ENCODE data around the gene PCNX1. TPM values are rescaled to one million over a fixed set of nuclear protein-coding genes. Genes with fewer than 3 reads are reported as not detected.
"Not testable (repeated sequence)": the region's sequence is repeated elsewhere in the genome, so short reads cannot be mapped to it uniquely, and the experiment has no call there.

The PCNX1 gene
- total RNA-seq, 1 donor from 2014 or later, result 56.0 TPM

DNA sequence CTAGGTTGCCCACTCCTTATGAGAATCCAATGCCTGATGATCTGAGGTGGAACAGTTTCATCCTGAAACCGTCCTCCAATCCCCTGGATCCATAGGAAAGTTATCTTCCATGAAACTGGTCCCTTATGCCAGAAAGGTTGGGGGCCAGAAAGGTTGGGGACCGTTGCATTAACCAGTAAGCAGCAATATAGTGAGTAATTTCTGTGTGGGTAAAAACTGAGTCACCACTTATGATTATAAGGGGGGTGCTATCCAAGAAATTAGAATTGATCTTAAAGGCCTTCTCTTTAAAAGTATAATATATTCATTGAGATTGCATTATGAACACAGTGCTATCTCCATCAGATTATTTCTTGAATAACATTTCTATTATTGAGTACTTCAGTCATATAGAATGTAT is 97.2 kb downstream of the PCNX1 start:
- Mint-ChIP-seq H3K4me1 (peaks cover 24% of the 10 kb centered on the region), H3K27ac (no peak overlapping the region), H3K27me3 (no peaks in the 10 kb centered on the region), H3K9me3 (no peaks in the 10 kb centered on the region), H3K4me3 (no peak overlapping the region), H3K36me3 (ENCODE audit: low read depth) (peaks cover 23% of the 10 kb centered on the region)
- no peak for DNase-seq
- intact Hi-C loops (cut with micrococcal nuclease), result no loop called here

DNA sequence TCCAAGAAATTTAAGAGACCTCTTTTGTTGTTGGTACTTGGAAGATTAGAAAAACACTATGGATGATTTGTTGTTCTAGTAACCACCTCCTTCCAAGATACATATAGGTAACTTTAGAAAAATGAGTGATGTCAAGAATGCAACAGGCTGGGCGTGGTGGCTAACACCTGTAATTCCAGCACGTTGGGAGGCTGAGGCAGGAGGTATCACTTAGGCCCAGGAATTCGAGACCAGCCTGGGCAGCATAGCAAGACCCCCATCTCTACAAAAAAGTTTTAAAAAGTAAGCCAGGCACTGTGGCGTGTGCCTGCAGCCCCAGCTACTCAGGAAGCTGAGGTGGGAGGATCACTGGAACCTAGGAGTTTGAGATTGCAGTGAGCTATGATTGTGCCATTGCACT is 97.8 kb downstream of the PCNX1 start:
- no peaks in the 10 kb centered on the region for H3K27me3 Mint-ChIP-seq
- no peak overlapping the region for H3K27ac Mint-ChIP-seq
- peaks cover 23% of the 10 kb centered on the region for H3K36me3 Mint-ChIP-seq (ENCODE audit: low read depth)
- H3K4me1 Mint-ChIP-seq, result peaks cover 20% of the 10 kb centered on the region
- H3K4me3 Mint-ChIP-seq, result no peak overlapping the region
- no peak for DNase-seq
- H3K9me3 Mint-ChIP-seq, result no peaks in the 10 kb centered on the region
- intact Hi-C loops (cut with micrococcal nuclease), result no loop called here

DNA sequence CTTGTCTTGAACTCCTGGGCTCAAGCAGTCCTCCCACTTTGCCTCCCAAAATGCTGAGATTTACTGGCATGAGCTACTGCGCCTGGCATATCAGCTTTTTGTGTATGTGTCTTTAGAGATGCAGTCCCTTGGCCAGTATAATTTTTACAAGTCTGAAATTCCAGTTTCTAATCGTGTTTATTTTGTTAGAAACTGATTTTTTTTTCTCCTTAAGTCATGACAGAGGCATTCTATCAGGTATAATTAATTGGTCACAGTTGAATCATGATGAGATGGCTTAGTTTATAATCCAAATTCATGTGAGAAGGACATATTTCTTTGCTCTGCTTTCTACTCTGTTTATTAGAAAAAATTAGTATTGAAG is 98.9 kb downstream of the PCNX1 start:
- no peaks in the 10 kb centered on the region for H3K27me3 Mint-ChIP-seq
- H3K9me3 Mint-ChIP-seq, result no peaks in the 10 kb centered on the region
- H3K36me3 Mint-ChIP-seq (ENCODE audit: low read depth), result peaks cover 25% of the 10 kb centered on the region
- intact Hi-C loops (cut with micrococcal nuclease), result no loop called here
- H3K4me3 Mint-ChIP-seq, result no peak overlapping the region
- no peak overlapping the region for H3K27ac Mint-ChIP-seq
- DNase-seq, result no peak
- H3K4me1 Mint-ChIP-seq, result peaks cover 20% of the 10 kb centered on the region

DNA sequence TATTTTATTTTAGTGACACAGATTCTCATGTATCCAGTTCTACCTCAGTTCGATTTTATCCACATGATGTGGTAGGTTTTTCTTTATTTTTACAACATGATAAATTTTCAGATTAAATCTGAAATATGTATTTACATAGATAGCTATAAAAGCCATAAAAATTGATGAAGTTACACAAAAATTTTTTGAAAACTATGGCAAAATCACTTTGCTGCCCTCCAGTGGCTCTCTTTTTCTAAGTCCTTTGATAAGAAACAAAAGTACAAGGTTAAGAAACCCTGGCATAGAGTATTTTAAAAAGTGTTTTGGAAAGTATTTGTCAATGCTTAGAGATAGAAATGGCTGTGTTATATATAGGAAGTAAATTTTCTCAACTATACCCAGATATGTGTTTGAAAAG is 104.2 kb downstream of the PCNX1 start:
- Mint-ChIP-seq H3K4me1 (peaks cover 5% of the 10 kb centered on the region), H3K27me3 (no peaks in the 10 kb centered on the region), H3K27ac (no peak overlapping the region), H3K9me3 (no peaks in the 10 kb centered on the region), H3K4me3 (no peak overlapping the region), H3K36me3 (ENCODE audit: low read depth) (peaks cover 42% of the 10 kb centered on the region)
- intact Hi-C loops (cut with micrococcal nuclease), result no loop called here
- DNase-seq, result no peak

DNA sequence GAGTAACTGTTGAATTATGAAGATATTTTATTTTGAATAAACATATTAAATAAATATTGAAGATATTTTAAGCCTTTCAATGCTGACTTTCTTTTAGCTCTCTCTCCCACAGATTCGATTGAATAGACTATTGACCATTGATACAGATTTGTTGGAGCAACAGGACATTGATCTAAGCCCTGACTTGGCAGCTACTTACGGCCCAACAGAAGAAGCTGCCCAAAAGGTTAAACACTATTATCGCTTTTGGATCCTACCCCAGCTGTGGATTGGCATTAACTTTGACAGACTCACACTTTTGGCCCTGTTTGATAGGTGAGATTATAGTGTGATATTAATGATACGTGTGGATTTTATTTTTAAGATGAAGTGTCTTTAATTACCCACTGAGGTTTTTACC is 105.6 kb downstream of the PCNX1 start:
- H3K36me3 Mint-ChIP-seq (ENCODE audit: low read depth), result peaks cover 50% of the 10 kb centered on the region
- intact Hi-C loops (cut with micrococcal nuclease), result no loop called here
- H3K27me3 Mint-ChIP-seq, result no peaks in the 10 kb centered on the region
- H3K4me1 Mint-ChIP-seq, result peaks cover 5% of the 10 kb centered on the region
- no peak overlapping the region for H3K27ac Mint-ChIP-seq
- no peak overlapping the region for H3K4me3 Mint-ChIP-seq
- no peak for DNase-seq
- no peaks in the 10 kb centered on the region for H3K9me3 Mint-ChIP-seq

DNA sequence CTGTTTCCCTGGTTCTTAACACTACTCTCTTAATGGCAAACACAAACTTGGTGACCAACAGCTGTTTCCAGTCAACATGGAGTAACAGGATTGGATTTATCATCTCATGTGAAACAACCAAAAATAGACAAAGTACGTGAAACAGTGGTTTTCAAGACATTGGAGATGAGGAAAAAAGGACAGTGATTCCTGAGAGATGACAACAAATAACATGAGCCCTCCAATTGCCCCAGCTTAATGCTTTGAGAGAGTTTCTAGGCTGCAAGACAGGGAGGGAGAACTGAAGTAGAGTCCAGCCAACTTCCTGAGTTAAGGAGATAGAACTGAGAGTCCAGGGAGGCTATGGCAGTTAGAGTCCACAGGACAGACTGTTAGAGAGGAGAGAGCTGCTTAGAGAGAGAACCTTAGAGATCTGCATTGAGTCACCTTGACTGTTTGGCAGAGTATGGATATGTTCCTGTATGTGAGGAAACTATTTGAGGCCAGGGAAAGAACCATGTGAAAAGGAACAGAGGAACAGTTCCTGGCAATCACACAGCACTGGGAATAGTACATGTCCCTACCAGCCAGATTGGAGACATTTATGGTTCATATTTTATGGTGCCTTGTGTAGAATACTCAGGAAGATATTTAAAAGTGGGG is 106.4 kb downstream of the PCNX1 start:
- intact Hi-C loops (cut with micrococcal nuclease), result no loop called here
- Mint-ChIP-seq H3K27ac (peak overlapping the region; percentile 52), H3K9me3 (no peaks in the 10 kb centered on the region), H3K4me3 (no peak overlapping the region), H3K27me3 (no peaks in the 10 kb centered on the region), H3K36me3 (ENCODE audit: low read depth) (peaks cover 50% of the 10 kb centered on the region), H3K4me1 (peaks cover 5% of the 10 kb centered on the region)
- DNase-seq, result no peak

DNA sequence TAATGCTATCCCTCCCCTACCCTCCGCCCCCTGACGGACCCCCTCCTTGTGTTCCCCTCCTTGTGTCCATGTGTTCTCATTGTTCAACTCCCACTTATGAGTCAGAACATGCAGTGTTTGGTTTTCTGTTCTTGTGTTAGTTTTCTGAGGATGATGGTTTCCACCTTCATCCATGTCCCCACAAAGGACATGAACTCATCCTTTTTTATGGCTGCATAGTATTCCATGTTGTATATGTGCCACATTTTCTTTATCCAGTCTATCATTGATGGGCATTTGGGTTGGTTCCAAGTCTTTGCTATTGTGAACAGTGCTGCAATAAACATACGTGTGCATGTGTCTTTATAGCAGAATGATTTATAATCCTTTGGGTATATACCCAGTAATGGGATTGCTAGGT is 112.7 kb downstream of the PCNX1 start:
- H3K27me3 Mint-ChIP-seq, H3K4me3 Mint-ChIP-seq, H3K9me3 Mint-ChIP-seq, H3K27ac Mint-ChIP-seq, DNase-seq: not testable (repeated sequence)
- H3K4me1 Mint-ChIP-seq, result peaks cover 24% of the 10 kb centered on the region
- peaks cover 65% of the 10 kb centered on the region for H3K36me3 Mint-ChIP-seq (ENCODE audit: low read depth)
- intact Hi-C loops (cut with micrococcal nuclease), result loop anchor here (5.0 kb wide), 1 partner anchor 302 kb away; the partner anchor contains the start of gene SIPA1L1

DNA sequence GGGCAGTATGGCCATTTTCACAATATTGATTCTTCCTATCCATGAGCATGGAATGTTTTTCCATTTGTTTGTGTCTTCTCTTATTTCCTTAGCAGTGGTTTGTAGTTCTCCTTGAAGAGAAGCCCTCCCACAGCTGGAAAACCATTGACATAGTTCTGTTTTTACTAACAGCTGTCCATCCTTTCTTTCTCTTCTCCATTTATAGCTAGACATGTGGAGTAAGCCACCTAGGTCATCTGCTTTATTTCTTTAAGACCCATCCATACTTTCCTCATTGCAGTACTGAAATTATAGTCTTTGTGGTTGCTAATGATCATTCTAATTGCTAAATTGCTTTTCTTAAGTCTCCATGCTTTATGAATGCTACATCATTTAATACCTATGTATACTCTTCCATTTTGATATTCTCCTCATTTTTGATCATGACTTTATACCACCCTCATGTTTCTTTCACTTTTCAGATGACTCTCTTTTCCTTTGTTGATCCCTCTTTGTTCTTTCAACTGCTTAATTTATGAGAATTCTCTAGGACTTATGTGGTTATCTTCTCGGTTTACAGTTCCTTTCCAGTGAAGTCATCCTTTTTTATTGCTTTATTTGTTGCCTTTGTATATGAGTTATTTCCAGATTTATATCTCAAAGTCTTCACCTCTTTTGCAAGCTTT is 114.2 kb downstream of the PCNX1 start:
- peak overlapping the region; percentile 85 for H3K27ac Mint-ChIP-seq
- H3K36me3 Mint-ChIP-seq (ENCODE audit: low read depth), result peaks cover 56% of the 10 kb centered on the region
- peaks cover 24% of the 10 kb centered on the region for H3K4me1 Mint-ChIP-seq
- intact Hi-C loops (cut with micrococcal nuclease), result loop anchor here (2.0 to 5.0 kb wide), 2 partner anchors 119 to 301 kb away; partner anchors contain the start of gene SIPA1L1
- DNase-seq, result no peak
- peak overlapping the region; percentile 6 for H3K4me3 Mint-ChIP-seq
- peaks cover 8% of the 10 kb centered on the region for H3K9me3 Mint-ChIP-seq
- H3K27me3 Mint-ChIP-seq, result no peaks in the 10 kb centered on the region

DNA sequence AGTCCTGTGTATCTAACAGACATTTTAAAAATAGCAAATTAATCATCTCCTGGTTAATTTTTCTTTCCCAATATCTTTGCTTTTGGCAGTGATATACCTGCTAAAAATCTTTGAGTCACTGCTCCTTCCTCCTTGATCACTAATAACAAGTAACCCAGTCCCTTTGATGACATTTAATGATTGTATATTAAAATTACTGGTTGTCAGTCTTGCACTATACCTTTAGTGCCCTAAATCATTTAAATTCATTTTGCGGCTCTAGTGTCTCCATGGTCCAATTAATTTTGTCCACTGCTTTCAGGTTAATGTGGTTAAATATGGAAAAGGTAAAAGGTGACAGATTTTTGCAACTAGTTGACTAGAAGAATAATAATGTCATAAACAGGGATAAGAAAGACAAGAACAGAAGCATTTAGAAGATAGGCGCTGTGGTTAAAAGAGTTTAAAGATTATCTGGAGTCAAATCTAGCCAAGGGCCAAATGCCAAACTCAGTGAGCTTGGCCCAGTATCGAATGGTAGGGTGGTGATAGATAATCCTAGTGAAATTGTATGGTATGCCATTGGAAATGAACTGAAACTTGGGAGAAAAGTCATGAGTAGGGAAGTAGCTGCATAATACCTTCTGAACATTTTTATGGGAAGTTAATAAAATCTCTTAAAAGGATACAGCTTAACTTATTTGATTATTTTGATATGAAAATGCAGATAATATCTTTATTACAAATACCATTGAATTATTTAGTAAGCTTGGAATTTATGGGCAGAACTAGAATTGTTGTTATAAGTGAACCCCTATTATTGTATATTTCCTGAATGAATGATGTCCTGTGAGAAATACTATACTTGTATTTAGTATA is 115.0 kb downstream of the PCNX1 start:
- intact Hi-C loops (cut with micrococcal nuclease), result loop anchor here (2.0 to 5.0 kb wide), 2 partner anchors 119 to 300 kb away; partner anchors contain the start of gene SIPA1L1
- H3K27me3 Mint-ChIP-seq, result no peaks in the 10 kb centered on the region
- H3K36me3 Mint-ChIP-seq (ENCODE audit: low read depth), result peaks cover 49% of the 10 kb centered on the region
- H3K9me3 Mint-ChIP-seq, result peaks cover 8% of the 10 kb centered on the region
- no peak overlapping the region for H3K4me3 Mint-ChIP-seq
- DNase-seq, result no peak
- H3K4me1 Mint-ChIP-seq, result peaks cover 24% of the 10 kb centered on the region
- H3K27ac Mint-ChIP-seq, result peak overlapping the region; percentile 85

DNA sequence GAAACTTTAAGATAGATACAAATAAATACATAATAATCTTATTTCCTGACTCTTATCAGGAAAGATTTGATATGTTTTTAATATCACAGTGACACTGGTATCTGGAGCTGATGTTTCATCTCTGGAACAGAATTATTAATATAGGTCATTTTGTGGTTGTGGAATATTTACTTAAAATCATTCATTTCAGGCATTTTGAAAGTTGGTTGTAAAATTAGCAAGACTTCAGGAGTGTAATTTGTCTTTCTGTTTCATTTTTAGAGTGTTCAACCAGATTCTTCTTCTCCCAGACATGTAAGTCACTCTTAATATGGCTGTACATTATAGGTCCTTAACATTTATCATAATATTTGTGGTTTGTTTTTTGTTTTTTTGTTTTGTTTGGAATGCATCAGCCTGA is 115.7 kb downstream of the PCNX1 start:
- intact Hi-C loops (cut with micrococcal nuclease), result loop anchor here (2.0 to 5.0 kb wide), 2 partner anchors 120 to 299 kb away; partner anchors contain the start of gene SIPA1L1
- no peak overlapping the region for H3K27ac Mint-ChIP-seq

DNA sequence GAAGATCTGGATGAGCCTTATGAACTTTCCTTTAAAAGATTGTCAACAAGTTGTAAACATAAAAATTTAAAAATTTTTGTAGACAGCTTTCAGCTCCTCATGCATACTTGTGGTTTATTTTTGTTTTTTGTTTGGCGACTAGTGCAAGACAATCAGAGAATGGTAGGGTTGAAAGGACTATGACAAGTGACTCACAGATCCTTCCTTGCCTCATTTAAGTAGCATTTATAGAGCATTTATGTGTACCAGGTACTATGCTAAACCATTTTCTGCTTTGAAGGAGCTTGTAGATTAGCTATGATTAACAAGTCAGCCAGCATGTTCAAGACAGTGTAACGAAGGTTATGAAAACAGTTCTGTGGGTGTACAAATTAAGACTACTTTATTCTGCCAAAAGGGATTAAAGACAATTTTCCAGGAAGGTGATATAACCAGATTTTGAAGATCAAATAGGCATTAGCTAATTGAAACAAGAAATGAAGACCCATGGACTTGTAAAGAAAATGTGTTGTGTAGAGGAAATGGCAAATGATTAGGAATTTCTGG is 122.0 kb downstream of the PCNX1 start:
- Mint-ChIP-seq H3K27me3 (no peaks in the 10 kb centered on the region), H3K4me3 (no peak overlapping the region), H3K4me1 (no peaks in the 10 kb centered on the region), H3K27ac (no peak overlapping the region), H3K36me3 (ENCODE audit: low read depth) (peaks cover 43% of the 10 kb centered on the region), H3K9me3 (no peaks in the 10 kb centered on the region)
- no peak for DNase-seq
- intact Hi-C loops (cut with micrococcal nuclease), result no loop called here

More for the DNA sequence above, 115.7 kb downstream of the PCNX1 start:
- Mint-ChIP-seq H3K27me3 (no peaks in the 10 kb centered on the region), H3K4me1 (peaks cover 24% of the 10 kb centered on the region), H3K9me3 (peaks cover 8% of the 10 kb centered on the region), H3K36me3 (ENCODE audit: low read depth) (peaks cover 52% of the 10 kb centered on the region), H3K4me3 (no peak overlapping the region)
- DNase-seq, result no peak

DNA sequence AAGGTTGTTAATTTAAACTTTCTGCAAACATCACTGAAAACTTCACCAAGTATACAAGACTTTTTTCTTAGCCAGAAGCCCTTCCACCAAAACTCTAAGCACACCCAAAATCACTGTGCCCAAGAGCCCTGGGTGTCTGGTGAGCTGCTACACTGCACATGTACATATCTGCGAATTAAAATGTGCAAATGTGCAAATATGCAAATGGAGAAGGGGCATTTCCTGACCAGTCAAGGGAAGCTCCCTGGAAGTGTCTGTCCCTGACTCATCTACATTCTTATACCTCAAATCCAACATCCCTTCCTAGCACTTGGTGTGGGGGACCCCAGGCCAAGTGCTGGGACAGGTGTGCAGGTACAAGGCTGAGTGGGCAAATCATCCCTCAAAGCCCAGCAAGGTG is 123.7 kb downstream of the PCNX1 start:
- no peaks in the 10 kb centered on the region for H3K9me3 Mint-ChIP-seq
- no peak overlapping the region for H3K27ac Mint-ChIP-seq
- intact Hi-C loops (cut with micrococcal nuclease), result no loop called here
- no peak overlapping the region for H3K4me3 Mint-ChIP-seq
- peaks cover 50% of the 10 kb centered on the region for H3K36me3 Mint-ChIP-seq (ENCODE audit: low read depth)
- no peaks in the 10 kb centered on the region for H3K27me3 Mint-ChIP-seq
- DNase-seq, result no peak
- no peaks in the 10 kb centered on the region for H3K4me1 Mint-ChIP-seq

DNA sequence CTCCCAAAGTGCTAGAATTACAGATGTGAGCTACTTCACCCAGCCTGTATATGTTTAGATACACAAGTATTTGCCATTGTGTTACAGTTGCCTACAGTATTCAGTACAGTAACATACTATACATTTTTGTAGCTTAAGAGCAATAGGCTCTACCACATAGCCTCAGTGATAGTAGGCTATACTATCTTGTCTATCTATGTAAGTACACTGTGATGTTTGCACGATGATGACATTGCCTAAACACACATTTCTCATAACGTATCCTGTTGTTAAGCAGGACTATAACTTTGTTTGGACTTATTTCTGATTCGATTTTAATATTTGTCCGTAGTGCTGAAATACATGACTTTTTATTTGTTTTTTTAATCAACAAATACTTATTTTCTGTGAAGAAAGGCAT is 129.2 kb downstream of the PCNX1 start:
- H3K4me1 Mint-ChIP-seq, result no peaks in the 10 kb centered on the region
- no peak overlapping the region for H3K27ac Mint-ChIP-seq
- peaks cover 76% of the 10 kb centered on the region for H3K36me3 Mint-ChIP-seq (ENCODE audit: low read depth)
- peaks cover 14% of the 10 kb centered on the region for H3K9me3 Mint-ChIP-seq
- no peak overlapping the region for H3K4me3 Mint-ChIP-seq
- H3K27me3 Mint-ChIP-seq, result no peaks in the 10 kb centered on the region
- DNase-seq, result no peak
- intact Hi-C loops (cut with micrococcal nuclease), result no loop called here

DNA sequence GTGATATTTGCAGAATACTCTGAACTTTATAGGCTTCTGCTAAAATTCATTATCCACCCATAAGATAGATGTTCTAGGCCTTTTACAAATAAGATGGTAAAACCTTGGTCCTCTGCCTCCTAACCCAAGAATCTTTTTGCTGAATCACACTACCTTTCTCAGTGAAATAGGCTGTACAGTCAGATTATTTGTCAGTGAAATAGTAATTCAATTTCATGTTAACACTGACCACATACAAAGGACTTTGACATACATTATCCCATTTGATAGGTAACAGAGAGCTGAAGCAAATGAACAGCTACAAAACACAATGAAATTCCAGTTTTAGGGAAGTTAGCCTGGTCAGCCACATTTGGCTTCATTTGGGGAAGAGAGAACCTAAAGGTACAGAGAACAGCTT is 141.1 kb downstream of the PCNX1 start:
- Mint-ChIP-seq H3K4me3 (no peak overlapping the region), H3K9me3 (peaks cover 5% of the 10 kb centered on the region), H3K27me3 (no peaks in the 10 kb centered on the region), H3K4me1 (no peaks in the 10 kb centered on the region), H3K27ac (no peak overlapping the region), H3K36me3 (ENCODE audit: low read depth) (peaks cover 42% of the 10 kb centered on the region)
- no peak for DNase-seq
- intact Hi-C loops (cut with micrococcal nuclease), result no loop called here

Data from activated CD4-positive, alpha-beta T cell treated with anti-CD3 and anti-CD28 coated beads, Interleukin-2, amount 10 ng/mL, durations not matched to agents 24 days and 14 days (primary cell).